CD14-positive monocyte (primary cell): ENCODE results near the gene ADGRF4. TPM values are rescaled to one million over a fixed set of nuclear protein-coding genes. Genes with fewer than 3 reads are reported as not detected.

ENCODE experiments used
- DNase-seq, 3 donors: peaks; one replicate each; pipeline ENCODE4 v3.0.0-alpha.2; 2011 to 2022
- H2AFZ ChIP-seq: 2 replicates; pipeline ENCODE4 v1.6.0; 2012; ENCODE audit warnings: mild to moderate bottlenecking, low read depth, low read length, inconsistent platforms; ENCODE audit not compliant: insufficient read depth, poor library complexity, severe bottlenecking
- H3K27ac ChIP-seq, 2 donors: 1 replicate in 1 of 2; 2 replicates in 1 of 2; pipeline ENCODE4 v1.5.1; 2012 to 2013; ENCODE audit warnings: low read length in 2 of 2, control low read depth in 1 of 2, inconsistent platforms in 1 of 2, low read depth in 1 of 2, mild to moderate bottlenecking in 1 of 2
- H3K27me3 ChIP-seq, 2 donors: one replicate each; pipeline versions ENCODE4 v1.6.0 to v1.6.1; 2011 to 2013; ENCODE audit warnings: low read length in 2 of 2; ENCODE audit not compliant: control insufficient read depth in 2 of 2, insufficient read depth in 2 of 2
- H3K36me3 ChIP-seq, 2 donors: replicated peaks in 1 of 2; 1 replicate in 1 of 2; 2 replicates in 1 of 2; pipeline versions ENCODE4 v1.5.1 to v1.6.1; 2012 to 2013; ENCODE audit warnings: low read length in 2 of 2, control low read depth in 1 of 2, inconsistent platforms in 1 of 2, mild to moderate bottlenecking in 1 of 2; ENCODE audit not compliant: insufficient read depth in 2 of 2, control insufficient read depth in 1 of 2
- H3K4me1 ChIP-seq, 2 donors: 1 replicate in 1 of 2; 2 replicates in 1 of 2; pipeline versions ENCODE4 v1.5.1 to v1.6.1; 2012 to 2013; ENCODE audit warnings: low read length in 2 of 2, control low read depth in 1 of 2, inconsistent platforms in 1 of 2, mild to moderate bottlenecking in 1 of 2, moderate library complexity in 1 of 2; ENCODE audit not compliant: insufficient read depth in 2 of 2, control insufficient read depth in 1 of 2
- H3K4me2 ChIP-seq: replicated peaks from 2 replicates; pipeline ENCODE3; 2012; ENCODE audit warnings: low read length, moderate library complexity, mild to moderate bottlenecking; ENCODE audit not compliant: poor library complexity, severe bottlenecking; ENCODE audit errors: extremely low read depth
- H3K4me3 ChIP-seq, 3 experiments: fragments of 200-600 bp in 1 of 3; sonication (generic) in 1 of 3; replicated peaks in 1 of 3; 1 replicate in 2 of 3; 2 replicates in 1 of 3; pipeline ENCODE4 v1.5.1; 2011 to 2013; ENCODE audit warnings: low read length in 3 of 3, mild to moderate bottlenecking in 3 of 3, control low read depth in 2 of 3, low read depth in 2 of 3, inconsistent platforms in 1 of 3, moderate library complexity in 1 of 3
- H3K79me2 ChIP-seq: 2 replicates; pipeline ENCODE4 v1.6.0; 2012; ENCODE audit warnings: mild to moderate bottlenecking, control low read depth, inconsistent platforms, low read length, moderate library complexity; ENCODE audit not compliant: insufficient read depth
- H3K9ac ChIP-seq: 2 replicates; pipeline ENCODE4 v1.6.0; 2017; ENCODE audit warnings: low read length, mild to moderate bottlenecking; ENCODE audit not compliant: insufficient read depth, poor library complexity, severe bottlenecking
- H3K9me3 ChIP-seq, 2 donors: replicated peaks in 1 of 2; 1 replicate in 1 of 2; 2 replicates in 1 of 2; pipeline versions ENCODE4 v1.5.1 to v1.6.1; 2012 to 2013; ENCODE audit warnings: low read length in 2 of 2, control low read depth in 1 of 2; ENCODE audit not compliant: control insufficient read depth in 1 of 2, insufficient read depth in 1 of 2
- H4K20me1 ChIP-seq: 2 replicates; pipeline ENCODE4 v1.6.0; 2012; ENCODE audit warnings: mild to moderate bottlenecking, low read length, control low read depth, moderate library complexity; ENCODE audit not compliant: insufficient read depth
- H3K27ac Mint-ChIP-seq, 7 donors: one replicate each; pipeline ENCODE4 v1.8.0; 2020; ENCODE audit warnings: mild to moderate bottlenecking in 7 of 7, mixed read lengths in 7 of 7, moderate library complexity in 6 of 7, inconsistent platforms in 2 of 7
- H3K27me3 Mint-ChIP-seq, 3 donors: one replicate each; pipeline ENCODE4 v1.8.0; 2021 to 2022; ENCODE audit warnings: low read depth in 3 of 3, mild to moderate bottlenecking in 3 of 3, mixed read lengths in 3 of 3, moderate library complexity in 3 of 3, inconsistent platforms in 1 of 3
- H3K36me3 Mint-ChIP-seq, 2 donors: one replicate each; pipeline ENCODE4 v1.8.0; 2020; ENCODE audit warnings: mixed read lengths in 2 of 2, inconsistent platforms in 1 of 2, mild to moderate bottlenecking in 1 of 2
- H3K4me1 Mint-ChIP-seq: one replicate; pipeline ENCODE4 v1.8.0; 2020; ENCODE audit warnings: mild to moderate bottlenecking, mixed read lengths
- H3K4me3 Mint-ChIP-seq, 2 donors: one replicate each; pipeline ENCODE4 v1.8.0; 2020; ENCODE audit warnings: mild to moderate bottlenecking in 2 of 2, mixed read lengths in 2 of 2, moderate library complexity in 1 of 2
- H3K9me3 Mint-ChIP-seq, 7 donors: one replicate each; pipeline ENCODE4 v1.8.0; 2020 to 2022; ENCODE audit warnings: mixed read lengths in 7 of 7, mild to moderate bottlenecking in 6 of 7, moderate library complexity in 6 of 7, inconsistent platforms in 2 of 7
- WGBS: methylation state at CpG from one replicate; pipeline ENCODE4 v1.1.5; 2013; ENCODE audit warnings: missing lambda C conversion rate; ENCODE audit not compliant: insufficient coverage; 5-methylcytosine and 5-hydroxymethylcytosine counted together
- intact Hi-C, 2 donors: fragments of 100-400 bp; cut with micrococcal nuclease; formaldehyde crosslinking; loops; one replicate each; pipeline versions ENCODE4 v1.15.0 to v1.15.1; 2023
- polyA plus RNA-seq, 3 donors: library from polyadenylated mRNA; depleted of rRNA in 1 of 3; unstranded in 2 of 3; stranded (reverse) in 1 of 3; fragments of 300-500 nt in 2 of 3; fragments of >200 nt in 1 of 3; fragmentation: Illumina TruSeq in 2 of 3; gene quantifications; 1 replicate in 2 of 3; 2 replicates in 1 of 3; pipeline ENCODE4 v1.2.3, GENCODE V29; 2012 to 2021
- TF ChIP-seq, protein P1 (sequence below): fragments of 200-600 bp; IDR thresholded peaks from one replicate; pipeline ENCODE4 v1.8.0; 2022; ENCODE audit warnings: antibody characterized with exemption, mild to moderate bottlenecking

Gene ADGRF4
- polyA plus RNA-seq, 3 donors = not detected

DNA sequence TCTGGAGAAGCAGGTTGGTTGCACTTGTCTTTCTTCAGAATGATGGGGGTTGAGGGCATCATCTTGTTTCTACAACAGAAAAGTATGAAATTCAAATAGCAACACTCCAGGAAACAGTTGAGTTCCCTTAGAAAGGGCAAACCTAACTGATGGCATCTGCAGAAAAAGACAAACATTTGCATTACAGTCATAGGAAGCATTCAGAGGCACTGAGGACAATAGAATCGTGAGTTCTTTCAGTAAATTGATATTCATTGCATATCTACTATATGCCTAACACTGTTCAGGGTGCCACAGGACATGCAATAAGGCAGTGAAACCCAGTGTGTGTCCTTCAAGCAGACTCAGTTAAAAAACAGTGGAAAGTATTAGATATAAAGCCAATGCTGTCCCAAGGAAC is 42.3 kb downstream of the ADGRF4 start:
- intact Hi-C loops = no loop called here
- TF ChIP-seq, protein P1, sequence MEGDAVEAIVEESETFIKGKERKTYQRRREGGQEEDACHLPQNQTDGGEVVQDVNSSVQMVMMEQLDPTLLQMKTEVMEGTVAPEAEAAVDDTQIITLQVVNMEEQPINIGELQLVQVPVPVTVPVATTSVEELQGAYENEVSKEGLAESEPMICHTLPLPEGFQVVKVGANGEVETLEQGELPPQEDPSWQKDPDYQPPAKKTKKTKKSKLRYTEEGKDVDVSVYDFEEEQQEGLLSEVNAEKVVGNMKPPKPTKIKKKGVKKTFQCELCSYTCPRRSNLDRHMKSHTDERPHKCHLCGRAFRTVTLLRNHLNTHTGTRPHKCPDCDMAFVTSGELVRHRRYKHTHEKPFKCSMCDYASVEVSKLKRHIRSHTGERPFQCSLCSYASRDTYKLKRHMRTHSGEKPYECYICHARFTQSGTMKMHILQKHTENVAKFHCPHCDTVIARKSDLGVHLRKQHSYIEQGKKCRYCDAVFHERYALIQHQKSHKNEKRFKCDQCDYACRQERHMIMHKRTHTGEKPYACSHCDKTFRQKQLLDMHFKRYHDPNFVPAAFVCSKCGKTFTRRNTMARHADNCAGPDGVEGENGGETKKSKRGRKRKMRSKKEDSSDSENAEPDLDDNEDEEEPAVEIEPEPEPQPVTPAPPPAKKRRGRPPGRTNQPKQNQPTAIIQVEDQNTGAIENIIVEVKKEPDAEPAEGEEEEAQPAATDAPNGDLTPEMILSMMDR = no peak
- Histone ChIP-seq H3K4me3 (no peak overlapping the region), H3K27me3 (no peaks in the 10 kb centered on the region), H3K79me2 (no peaks in the 10 kb centered on the region), H2AFZ (no peak overlapping the region), H3K4me1 (no peaks in the 10 kb centered on the region), H3K27ac (no peak overlapping the region), H3K4me2 (no peak overlapping the region), H3K9ac (no peak overlapping the region), H4K20me1 (no peaks in the 10 kb centered on the region), H3K36me3 (no peaks in the 10 kb centered on the region), H3K9me3 (no peaks in the 10 kb centered on the region)
- Mint-ChIP-seq H3K4me1 (no peaks in the 10 kb centered on the region), H3K4me3 (no peak overlapping the region), H3K36me3 (no peaks in the 10 kb centered on the region), H3K9me3 (peaks cover 0 to 3% (median 0%) of the 10 kb centered on the region in 7 donors), H3K27me3 (peaks cover 0 to 3% (median 0%) of the 10 kb centered on the region in 3 donors), H3K27ac (no peak overlapping the region)
- DNase-seq = no peak
- WGBS = 100% methylated on average over 1 of the region's 1 CpG

DNA sequence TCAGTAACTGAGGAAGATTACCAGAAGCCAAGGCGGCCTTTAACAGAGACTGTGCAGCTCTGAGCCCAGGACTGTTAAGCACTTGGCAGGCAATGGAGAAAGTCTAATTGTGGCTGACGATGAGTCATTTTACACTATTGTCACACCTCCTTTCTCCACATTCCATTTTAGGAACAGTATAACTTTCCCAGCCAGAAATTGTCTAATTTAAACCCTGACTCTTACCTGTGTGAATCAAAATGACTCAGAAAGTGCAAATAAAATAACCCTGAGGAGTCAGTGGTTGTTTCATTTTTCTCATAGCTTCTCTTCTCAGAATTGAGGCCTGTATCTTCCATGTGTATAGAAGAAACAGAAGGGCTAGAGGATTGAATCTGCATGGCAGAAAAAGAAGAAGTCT is 43.4 kb downstream of the ADGRF4 start:
- WGBS = no CpG with 5 or more reads among the region's 2 CpGs
- peaks cover 0 to 3% (median 1%) of the 10 kb centered on the region in 3 donors for H3K27me3 Mint-ChIP-seq
- peaks cover 0 to 5% (median 2%) of the 10 kb centered on the region in 7 donors for H3K9me3 Mint-ChIP-seq
- no peaks in the 10 kb centered on the region for H3K9me3 ChIP-seq
- no peak for DNase-seq
- no peak overlapping the region for H3K4me3 Mint-ChIP-seq
- H3K36me3 ChIP-seq = no peaks in the 10 kb centered on the region
- H3K4me2 ChIP-seq = no peak overlapping the region
- H3K4me1 ChIP-seq = no peaks in the 10 kb centered on the region
- no peaks in the 10 kb centered on the region for H3K79me2 ChIP-seq
- no peak overlapping the region for H2AFZ ChIP-seq
- H3K4me1 Mint-ChIP-seq = no peaks in the 10 kb centered on the region
- no peaks in the 10 kb centered on the region for H3K36me3 Mint-ChIP-seq
- intact Hi-C loops = no loop called here
- no peak overlapping the region for H3K27ac ChIP-seq
- H3K27me3 ChIP-seq = no peaks in the 10 kb centered on the region
- no peaks in the 10 kb centered on the region for H4K20me1 ChIP-seq
- TF ChIP-seq, protein P1 = no peak
- no peak overlapping the region for H3K27ac Mint-ChIP-seq
- H3K4me3 ChIP-seq = no peak overlapping the region
- H3K9ac ChIP-seq = no peak overlapping the region
